ENCODE measurements around the gene RCHY1.

Gene RCHY1

GRCh38 chr4:75512386-75513211, 1.6 kb downstream of the RCHY1 start:
- TF ChIP-seq EGR1 (IDR thresholded peaks at IDR 0.05) (no peak), EP300 (IDR thresholded peaks at IDR 0.05; ENCODE audit: borderline replicate concordance) (no peak), TAF1 (IDR thresholded peaks at IDR 0.05; ENCODE audit: low read depth) (no peak), ZBTB7A (IDR thresholded peaks at IDR 0.05; ENCODE audit: low read depth) (no peak), USF1 (IDR thresholded peaks at IDR 0.05) (no peak), TCF12 (IDR thresholded peaks at IDR 0.05; ENCODE audit: low read depth) (no peak), TEAD4 (IDR thresholded peaks at IDR 0.05) (no peak), YY1 (IDR thresholded peaks at IDR 0.05; ENCODE audit: low read depth) (no peak), RAD21 (IDR thresholded peaks at IDR 0.05; ENCODE audit: low read depth) (no peak), NFIC (IDR thresholded peaks at IDR 0.05) (no peak)
- TF ChIP-seq, protein P1, sequence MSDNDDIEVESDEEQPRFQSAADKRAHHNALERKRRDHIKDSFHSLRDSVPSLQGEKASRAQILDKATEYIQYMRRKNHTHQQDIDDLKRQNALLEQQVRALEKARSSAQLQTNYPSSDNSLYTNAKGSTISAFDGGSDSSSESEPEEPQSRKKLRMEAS (IDR thresholded peaks at IDR 0.05), result no peak

- no peak for TF ChIP-seq EP300 (IDR thresholded peaks at IDR 0.05; ENCODE audit: borderline replicate concordance)
- TF ChIP-seq, protein P1 (IDR thresholded peaks at IDR 0.05), result no peak
These were observed 2.4 kb downstream of the RCHY1 start for GRCh38 chr4:75511841-75512240.

- TF ChIP-seq USF1 (IDR thresholded peaks at IDR 0.05) (no peak), CEBPB (IDR thresholded peaks at IDR 0.05) (no peak), RAD21 (IDR thresholded peaks at IDR 0.05; ENCODE audit: low read depth) (no peak), FOXM1 (IDR thresholded peaks at IDR 0.05; ENCODE audit: borderline replicate concordance, low read depth) (no peak), REST (IDR thresholded peaks at IDR 0.05; ENCODE audit: low read depth) (no peak), TAF1 (IDR thresholded peaks at IDR 0.05; ENCODE audit: low read depth) (no peak), EP300 (IDR thresholded peaks at IDR 0.05; ENCODE audit: borderline replicate concordance) (no peak)
- TF ChIP-seq, protein P1 (IDR thresholded peaks at IDR 0.05), result no peak
These were observed 8.6 kb downstream of the RCHY1 start for GRCh38 chr4:75505630-75506029.

- TF ChIP-seq RAD21 (IDR thresholded peaks at IDR 0.05; ENCODE audit: low read depth), result no peak
- TF ChIP-seq NFIC (IDR thresholded peaks at IDR 0.05), result no peak
- TF ChIP-seq YY1 (IDR thresholded peaks at IDR 0.05; ENCODE audit: low read depth), result no peak
- TF ChIP-seq TEAD4 (IDR thresholded peaks at IDR 0.05), result no peak
- no peak for TF ChIP-seq EGR1 (IDR thresholded peaks at IDR 0.05)
These were observed 11.5 kb downstream of the RCHY1 start for GRCh38 chr4:75502671-75503070.

DNA sequence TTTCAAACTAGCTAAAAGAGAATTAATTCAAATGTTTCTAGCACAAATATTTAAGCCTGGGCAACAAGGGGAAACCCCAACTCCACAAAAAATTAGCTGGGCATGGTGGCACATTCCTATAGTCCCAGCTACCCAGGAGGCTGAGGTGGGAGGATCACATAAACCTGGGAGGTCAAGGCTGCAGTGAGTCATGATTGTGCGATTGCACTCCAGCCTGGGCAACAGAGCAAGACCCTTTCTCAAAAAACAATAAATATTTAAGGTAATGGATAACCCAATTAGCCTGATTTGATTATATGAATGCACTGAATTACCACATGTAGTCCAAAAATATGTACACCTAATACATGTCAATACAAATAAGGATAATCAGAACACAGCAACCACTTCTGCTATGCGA, 14.3 kb downstream of the RCHY1 start:
- TF ChIP-seq ZBTB7A (IDR thresholded peaks at IDR 0.05; ENCODE audit: low read depth) (no peak), TEAD4 (IDR thresholded peaks at IDR 0.05) (no peak), CREB1 (IDR thresholded peaks at IDR 0.05; ENCODE audit: low read depth) (no peak), YY1 (IDR thresholded peaks at IDR 0.05; ENCODE audit: low read depth) (no peak), TAF1 (IDR thresholded peaks at IDR 0.05; ENCODE audit: low read depth) (no peak), FOXM1 (IDR thresholded peaks at IDR 0.05; ENCODE audit: borderline replicate concordance, low read depth) (no peak), REST (IDR thresholded peaks at IDR 0.05; ENCODE audit: low read depth) (no peak), CEBPB (IDR thresholded peaks at IDR 0.05) (no peak), USF1 (IDR thresholded peaks at IDR 0.05) (no peak), RAD21 (IDR thresholded peaks at IDR 0.05; ENCODE audit: low read depth) (no peak)
- TF ChIP-seq, protein P1 (IDR thresholded peaks at IDR 0.05), result no peak

All from Ishikawa (cell line).